Aorta (tissue), 5 donors: Measurements from ENCODE around the gene CYP2C19. TPM values are rescaled to one million over a fixed set of nuclear protein-coding genes. Genes with fewer than 3 reads are reported as not detected.
"Not testable (repeated sequence)": the region's sequence is repeated elsewhere in the genome, so short reads cannot be mapped to it uniquely, and the experiment has no call there.

Experiments
- ATAC-seq: fragments of 200-7000 bp; cut with Tn5 transposase; one replicate; pipeline ENCODE4 v1.9.1; 2022; ENCODE audit warnings: moderate library complexity; ENCODE audit not compliant: low FRiP score
- DNase-seq, 2 donors: peaks; one replicate each; pipeline ENCODE4 v3.0.0-alpha.2; 2020
- H3K27ac ChIP-seq, 2 donors: one replicate each; pipeline ENCODE4 v1.5.1; 2013; ENCODE audit warnings: low read length in 2 of 2, mild to moderate bottlenecking in 2 of 2, moderate library complexity in 2 of 2, control low read depth in 1 of 2, inconsistent platforms in 1 of 2, low read depth in 1 of 2
- H3K27me3 ChIP-seq, 2 donors: one replicate each; pipeline ENCODE4 v1.6.1; 2013; ENCODE audit warnings: control low read depth in 1 of 2, low read length in 1 of 2, mild to moderate bottlenecking in 1 of 2, moderate library complexity in 1 of 2; ENCODE audit not compliant: insufficient read depth in 2 of 2, control insufficient read depth in 1 of 2
- H3K36me3 ChIP-seq, 2 donors: one replicate each; pipeline ENCODE4 v1.6.1; 2013; ENCODE audit warnings: control low read depth in 1 of 2, low read length in 1 of 2, mild to moderate bottlenecking in 1 of 2; ENCODE audit not compliant: insufficient read depth in 2 of 2, control insufficient read depth in 1 of 2
- H3K4me1 ChIP-seq, 2 donors: one replicate each; pipeline ENCODE4 v1.6.1; 2013; ENCODE audit warnings: low read length in 2 of 2, control low read depth in 1 of 2, mild to moderate bottlenecking in 1 of 2, moderate library complexity in 1 of 2; ENCODE audit not compliant: insufficient read depth in 2 of 2, control insufficient read depth in 1 of 2
- H3K4me3 ChIP-seq, 2 donors: one replicate each; pipeline ENCODE4 v1.5.1; 2013; ENCODE audit warnings: low read length in 2 of 2, control low read depth in 1 of 2, mild to moderate bottlenecking in 1 of 2
- H3K9me3 ChIP-seq: one replicate; pipeline ENCODE4 v1.6.1; 2013; ENCODE audit warnings: mild to moderate bottlenecking, low read length; ENCODE audit not compliant: control insufficient read depth
- WGBS, 2 donors: extraction: QIAGEN DNeasy Blood & Tissue Kit; methylation state at CpG; one replicate each; pipeline ENCODE4 v1.1.7; 2013; 5-methylcytosine and 5-hydroxymethylcytosine counted together
- intact Hi-C, 2 donors: fragments of 100-400 bp; cut with DNase I; formaldehyde crosslinking; loops; one replicate each; pipeline versions ENCODE4 v1.14.2 to v1.15.0; 2022
- polyA plus RNA-seq, 2 donors: library from polyadenylated mRNA; stranded (reverse); fragments of 200-250 nt; gene quantifications; one replicate each; pipeline ENCODE4 v1.2.3, GENCODE V29; 2013
- total RNA-seq, 2 donors: library from RNA; stranded (reverse); fragmentation: NEBNext Ultra II Directional; extraction: Animal tissue kit (Norgen Biotek cat#: 25700); gene quantifications; one replicate each; pipeline ENCODE4 v1.2.1, GENCODE V29; 2021
- donor health status: healthy with polysubstance abuse.
- donor health status: Bipolar disorder and iron deficiency.
- donor health status: DM: no; HTN: no; CAD: no.
- donor health status: DM: no; HTN: no; CAD: no.
- donor health status: DM: yes; HTN: yes; CAD: no.

CYP2C19 gene
- total and polyA plus RNA-seq, 4 donors: 1.5 TPM; not detected in 3

- H3K36me3 ChIP-seq, H3K27ac ChIP-seq, H3K27me3 ChIP-seq, H3K4me1 ChIP-seq, intact Hi-C loops, ATAC-seq, H3K9me3 ChIP-seq, DNase-seq, H3K4me3 ChIP-seq: not testable (repeated sequence)
- 70 to 72% methylated on average over 7 of the region's 7 CpGs for WGBS, 2 donors
These were observed 135.9 kb downstream of the CYP2C19 start for GRCh38 chr10:94898414-94898813.

DNA sequence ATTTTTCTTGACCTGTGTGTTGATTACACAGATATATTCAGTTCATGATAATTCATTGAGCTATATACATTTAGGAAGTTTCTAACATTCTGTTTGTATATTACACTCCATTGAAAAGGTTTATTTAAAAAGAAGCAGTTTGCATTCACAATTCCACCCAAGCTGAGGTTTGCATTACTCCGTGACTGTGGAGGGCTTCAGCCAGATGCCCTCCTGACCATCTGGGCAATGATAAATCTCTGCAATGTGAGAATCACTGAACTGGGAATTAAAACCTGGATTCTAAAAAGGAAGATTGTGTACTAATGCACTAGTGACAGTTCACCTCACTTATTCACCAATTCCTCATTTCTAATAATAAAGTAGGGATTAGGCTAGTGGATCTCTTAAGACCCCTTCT lies 139.6 kb downstream of the CYP2C19 start:
- 59 to 78% methylated on average over 1 of the region's 1 CpG for WGBS, 2 donors
- H3K9me3 ChIP-seq: peaks cover 1% of the 10 kb centered on the region
- no peaks in the 10 kb centered on the region for H3K27me3 ChIP-seq
- H3K27ac ChIP-seq: no peak overlapping the region
- no peak overlapping the region for H3K4me3 ChIP-seq
- intact Hi-C loops: no loop called here
- ATAC-seq (no peak), DNase-seq (no peak)
- no peaks in the 10 kb centered on the region for H3K36me3 ChIP-seq
- H3K4me1 ChIP-seq: no peaks in the 10 kb centered on the region

DNA sequence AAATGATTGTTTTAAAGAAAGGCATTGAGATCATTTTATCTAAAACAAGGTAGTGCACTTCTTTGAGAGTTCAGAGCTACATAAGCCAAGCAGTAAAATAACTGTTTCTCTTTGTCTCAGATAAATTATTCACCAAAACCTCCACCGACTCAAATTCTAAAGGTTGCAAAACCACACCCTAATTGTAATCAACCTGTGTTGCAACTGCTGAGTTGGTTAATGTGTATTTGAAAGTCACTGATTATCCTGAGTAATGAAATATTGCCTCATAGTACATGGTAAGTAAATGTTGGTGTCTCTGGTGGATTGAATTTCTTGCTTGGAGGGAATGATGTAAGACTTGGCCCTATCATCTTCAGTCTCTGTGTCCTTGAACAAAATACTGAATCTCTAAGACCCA lies 140.1 kb downstream of the CYP2C19 start:
- H3K27me3 ChIP-seq: no peaks in the 10 kb centered on the region

More for the DNA sequence above, 140.1 kb downstream of the CYP2C19 start:
- Histone ChIP-seq H3K4me3 (no peak overlapping the region), H3K27ac (no peak overlapping the region), H3K36me3 (no peaks in the 10 kb centered on the region), H3K4me1 (no peaks in the 10 kb centered on the region), H3K9me3 (peaks cover 1% of the 10 kb centered on the region)
- DNase-seq (no peak), ATAC-seq (no peak)
- intact Hi-C loops: no loop called here
- 0 to 2% methylated on average over 1 of the region's 1 CpG for WGBS, 2 donors

Other genes with a start within 250 kb of the CYP2C19 start
- gene HELLS, start 216.9 kb upstream of the CYP2C19 start, total RNA-seq: 10 to 100 TPM in 1 of 2 donors, 1 to 10 TPM in 1; 3.7 to 10.8 TPM
- 1 to 10 TPM in 1 of 2 donors, under 1 TPM in 1; 0.88 to 1.1 TPM for gene HELLS, start 216.9 kb upstream of the CYP2C19 start, polyA plus RNA-seq
- not detected for gene CYP2C18, start 79.0 kb upstream of the CYP2C19 start, total RNA-seq
- gene CYP2C18, start 79.0 kb upstream of the CYP2C19 start, polyA plus RNA-seq: 1 to 10 TPM in 1 of 2 donors, not detected in 1; 5.9 TPM
- not detected for gene CYP2C9, start 176.0 kb downstream of the CYP2C19 start, total RNA-seq
- gene CYP2C9, start 176.0 kb downstream of the CYP2C19 start, polyA plus RNA-seq: 10 to 100 TPM in 1 of 2 donors, not detected in 1; 10.1 TPM